ENCODE data around the gene RAB7B. TPM values are rescaled to one million over a fixed set of nuclear protein-coding genes. Genes with fewer than 3 reads are reported as not detected.

Gene RAB7B
- total RNA-seq, 1 experiment from 2014 or later = not detected

DNA sequence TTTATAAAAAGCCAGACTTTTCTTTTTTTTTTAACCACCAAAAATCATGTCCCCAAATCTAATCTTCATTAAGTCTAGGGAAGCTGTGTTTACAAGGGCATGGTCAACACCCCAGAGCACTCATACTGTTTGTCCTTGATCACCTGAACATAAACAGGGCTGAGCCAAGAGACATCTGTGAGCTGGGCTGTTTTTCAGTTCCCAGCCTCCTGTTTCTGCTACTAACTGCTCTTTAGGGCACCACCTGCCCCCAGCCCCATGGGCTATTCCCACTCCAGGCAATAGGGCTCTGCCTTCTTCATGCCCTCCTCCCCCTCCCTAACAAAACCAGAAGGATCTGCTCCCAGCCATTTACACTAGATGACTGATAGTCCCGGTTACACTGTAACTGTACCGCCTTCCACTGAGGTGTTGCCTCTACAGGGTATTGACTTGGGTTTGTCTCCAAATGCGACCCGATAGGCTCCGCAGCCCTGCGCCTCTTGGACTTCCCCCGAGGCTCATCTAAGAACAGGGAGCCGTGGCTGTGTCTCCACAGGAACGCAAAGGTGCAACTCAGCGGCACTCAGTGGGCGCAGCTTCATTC, 48.3 kb downstream of the RAB7B start:
- peaks cover 19% of the 10 kb centered on the region for H3K4me1 Mint-ChIP-seq
- H3K27me3 Mint-ChIP-seq (ENCODE audit: low read depth) = no peaks in the 10 kb centered on the region; the same call in 1 of the 2 replicates
- ChIA-PET CTCF (interaction anchor here (1.0 to 5.3 kb wide), 2 partner anchors 22 to 163 kb away, joined by 3 to 45 read pairs; no protein-coding TSS in a partner anchor), POLR2A (no interaction called here)
- no peak overlapping the region for H3K27ac Mint-ChIP-seq
- no peak for DNase-seq (ENCODE audit: low spot score)
- H3K9me3 Mint-ChIP-seq = no peaks in the 10 kb centered on the region
- H3K36me3 Mint-ChIP-seq = no peaks in the 10 kb centered on the region
- H3K4me3 Mint-ChIP-seq = no peak overlapping the region
- peak; percentile 51 for ATAC-seq
- TF ChIP-seq, protein P1, sequence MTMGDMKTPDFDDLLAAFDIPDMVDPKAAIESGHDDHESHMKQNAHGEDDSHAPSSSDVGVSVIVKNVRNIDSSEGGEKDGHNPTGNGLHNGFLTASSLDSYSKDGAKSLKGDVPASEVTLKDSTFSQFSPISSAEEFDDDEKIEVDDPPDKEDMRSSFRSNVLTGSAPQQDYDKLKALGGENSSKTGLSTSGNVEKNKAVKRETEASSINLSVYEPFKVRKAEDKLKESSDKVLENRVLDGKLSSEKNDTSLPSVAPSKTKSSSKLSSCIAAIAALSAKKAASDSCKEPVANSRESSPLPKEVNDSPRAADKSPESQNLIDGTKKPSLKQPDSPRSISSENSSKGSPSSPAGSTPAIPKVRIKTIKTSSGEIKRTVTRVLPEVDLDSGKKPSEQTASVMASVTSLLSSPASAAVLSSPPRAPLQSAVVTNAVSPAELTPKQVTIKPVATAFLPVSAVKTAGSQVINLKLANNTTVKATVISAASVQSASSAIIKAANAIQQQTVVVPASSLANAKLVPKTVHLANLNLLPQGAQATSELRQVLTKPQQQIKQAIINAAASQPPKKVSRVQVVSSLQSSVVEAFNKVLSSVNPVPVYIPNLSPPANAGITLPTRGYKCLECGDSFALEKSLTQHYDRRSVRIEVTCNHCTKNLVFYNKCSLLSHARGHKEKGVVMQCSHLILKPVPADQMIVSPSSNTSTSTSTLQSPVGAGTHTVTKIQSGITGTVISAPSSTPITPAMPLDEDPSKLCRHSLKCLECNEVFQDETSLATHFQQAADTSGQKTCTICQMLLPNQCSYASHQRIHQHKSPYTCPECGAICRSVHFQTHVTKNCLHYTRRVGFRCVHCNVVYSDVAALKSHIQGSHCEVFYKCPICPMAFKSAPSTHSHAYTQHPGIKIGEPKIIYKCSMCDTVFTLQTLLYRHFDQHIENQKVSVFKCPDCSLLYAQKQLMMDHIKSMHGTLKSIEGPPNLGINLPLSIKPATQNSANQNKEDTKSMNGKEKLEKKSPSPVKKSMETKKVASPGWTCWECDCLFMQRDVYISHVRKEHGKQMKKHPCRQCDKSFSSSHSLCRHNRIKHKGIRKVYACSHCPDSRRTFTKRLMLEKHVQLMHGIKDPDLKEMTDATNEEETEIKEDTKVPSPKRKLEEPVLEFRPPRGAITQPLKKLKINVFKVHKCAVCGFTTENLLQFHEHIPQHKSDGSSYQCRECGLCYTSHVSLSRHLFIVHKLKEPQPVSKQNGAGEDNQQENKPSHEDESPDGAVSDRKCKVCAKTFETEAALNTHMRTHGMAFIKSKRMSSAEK (CRISPR knock-in tag; IDR thresholded peaks at IDR 0.05; ENCODE audit: borderline replicate concordance) = no peak
- TF ChIP-seq NR2C2 (CRISPR knock-in tag; IDR thresholded peaks at IDR 0.05) (no peak), ZNF671 (CRISPR knock-in tag; IDR thresholded peaks at IDR 0.05) (no peak), ZBTB21 (CRISPR knock-in tag; IDR thresholded peaks at IDR 0.05; ENCODE audit: borderline replicate concordance) (no peak), ESRRA (CRISPR knock-in tag; IDR thresholded peaks at IDR 0.05; ENCODE audit: borderline replicate concordance) (no peak), ZBTB43 (CRISPR knock-in tag; IDR thresholded peaks at IDR 0.05) (no peak), CTCF (IDR thresholded peaks at IDR 0.05) (no peak), IRF2 (CRISPR knock-in tag; IDR thresholded peaks at IDR 0.05; ENCODE audit: borderline replicate concordance, low read depth) (no peak), SOX15 (CRISPR knock-in tag; IDR thresholded peaks at IDR 0.05) (no peak), ZNF317 (CRISPR knock-in tag; IDR thresholded peaks at IDR 0.05; ENCODE audit: borderline replicate concordance, low read depth) (no peak), AR (CRISPR knock-in tag; IDR thresholded peaks at IDR 0.05) (no peak), NFYB (CRISPR knock-in tag; conservative IDR thresholded peaks at IDR 0.05; ENCODE audit: low read depth) (no peak), STAT6 (CRISPR knock-in tag; conservative IDR thresholded peaks at IDR 0.05; ENCODE audit: low read depth) (no peak), ZNF281 (CRISPR knock-in tag; IDR thresholded peaks at IDR 0.05) (no peak), FOXK1 (CRISPR knock-in tag; IDR thresholded peaks at IDR 0.05) (no peak), ZSCAN18 (CRISPR knock-in tag; IDR thresholded peaks at IDR 0.05) (no peak)
- TF ChIP-seq, protein P2, sequence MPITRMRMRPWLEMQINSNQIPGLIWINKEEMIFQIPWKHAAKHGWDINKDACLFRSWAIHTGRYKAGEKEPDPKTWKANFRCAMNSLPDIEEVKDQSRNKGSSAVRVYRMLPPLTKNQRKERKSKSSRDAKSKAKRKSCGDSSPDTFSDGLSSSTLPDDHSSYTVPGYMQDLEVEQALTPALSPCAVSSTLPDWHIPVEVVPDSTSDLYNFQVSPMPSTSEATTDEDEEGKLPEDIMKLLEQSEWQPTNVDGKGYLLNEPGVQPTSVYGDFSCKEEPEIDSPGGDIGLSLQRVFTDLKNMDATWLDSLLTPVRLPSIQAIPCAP (CRISPR knock-in tag; IDR thresholded peaks at IDR 0.05) = no peak

Measured in WTC11 (cell line).